Lower leg skin (tissue), 3 donors: ENCODE results near the gene RBM26.

Experiments
- CTCF ChIP-seq, 3 donors: fragments of 450-650 bp; IDR thresholded peaks; one replicate each; pipeline ENCODE4 v1.5.1; 2016; ENCODE audit warnings: antibody characterized with exemption in 3 of 3, mild to moderate bottlenecking in 3 of 3, moderate library complexity in 2 of 3
- POLR2A ChIP-seq, 2 donors: fragments of 450-650 bp; IDR thresholded peaks; one replicate each; pipeline ENCODE4 v1.6.1; 2016 to 2017; ENCODE audit warnings: antibody characterized with exemption in 2 of 2, mild to moderate bottlenecking in 1 of 2, moderate library complexity in 1 of 2

DNA sequence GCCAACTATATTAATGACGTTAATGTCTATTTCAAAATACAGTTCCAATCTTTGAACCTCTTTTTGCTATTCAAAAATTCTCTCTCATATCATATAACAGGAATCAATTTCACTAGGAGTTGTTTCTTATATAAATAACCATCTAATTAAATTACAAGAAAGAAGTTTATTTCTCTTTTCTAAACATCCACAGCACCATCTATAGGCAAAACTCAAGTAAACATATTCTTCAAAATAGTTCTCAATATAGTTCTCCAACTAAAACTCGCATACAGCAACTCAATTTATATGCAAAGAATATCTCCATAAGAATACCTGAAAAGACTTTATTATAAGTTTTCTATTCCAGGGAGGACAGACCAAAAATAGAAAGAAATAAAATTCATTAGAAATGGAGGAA is 65.6 kb downstream of the RBM26 start:
- TF ChIP-seq CTCF (IDR thresholded peaks at IDR 0.05) (no peak), POLR2A (IDR thresholded peaks at IDR 0.05) (no peak)
